ENCODE data around the gene KCNMA1. TPM values are rescaled to one million over a fixed set of nuclear protein-coding genes. Genes with fewer than 3 reads are reported as not detected.

Gene KCNMA1
- total RNA-seq, 1 experiment from 2014 or later = 0.45 TPM

DNA sequence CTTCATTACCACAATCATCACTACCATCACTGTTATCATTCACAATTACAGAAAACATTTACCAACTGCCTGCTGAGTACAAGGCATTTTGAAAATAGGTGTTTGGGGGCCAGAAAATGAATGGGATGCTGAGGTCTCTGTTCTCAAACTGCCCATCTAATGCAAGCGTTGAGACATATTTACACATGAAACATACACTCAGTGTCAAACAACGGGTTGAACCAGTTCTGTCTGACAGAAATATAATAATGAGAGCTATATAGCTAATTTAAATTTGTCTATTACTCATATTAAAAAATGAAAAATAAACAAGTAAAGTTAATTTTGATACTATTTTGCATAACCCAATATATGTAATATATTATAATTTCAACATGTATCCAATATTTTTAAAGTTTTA is 303.1 kb downstream of the KCNMA1 start:
- Mint-ChIP-seq H3K4me1 (ENCODE audit: low read depth, unreplicated experiment) (peaks cover 8% of the 10 kb centered on the region), H3K9me3 (ENCODE audit: low read depth, unreplicated experiment) (no peaks in the 10 kb centered on the region), H3K4me3 (ENCODE audit: low read depth, unreplicated experiment) (no peak overlapping the region), H3K27me3 (ENCODE audit: unreplicated experiment) (peaks cover 19% of the 10 kb centered on the region), H3K27ac (ENCODE audit: unreplicated experiment) (no peak overlapping the region), H3K36me3 (ENCODE audit: insufficient read depth, unreplicated experiment) (no peaks in the 10 kb centered on the region)
- intact Hi-C loops (cut with micrococcal nuclease; ENCODE audit: unreplicated experiment) = no loop called here
- CTCF ChIA-PET = interaction anchor here (0.5 kb wide), 1 partner anchor 1338 kb away, joined by 5 read pairs; no protein-coding TSS in a partner anchor
- no peak for DNase-seq
- BruUV-seq (replicated peaks) = no TSS peak
- TF ChIP-seq, protein P1, sequence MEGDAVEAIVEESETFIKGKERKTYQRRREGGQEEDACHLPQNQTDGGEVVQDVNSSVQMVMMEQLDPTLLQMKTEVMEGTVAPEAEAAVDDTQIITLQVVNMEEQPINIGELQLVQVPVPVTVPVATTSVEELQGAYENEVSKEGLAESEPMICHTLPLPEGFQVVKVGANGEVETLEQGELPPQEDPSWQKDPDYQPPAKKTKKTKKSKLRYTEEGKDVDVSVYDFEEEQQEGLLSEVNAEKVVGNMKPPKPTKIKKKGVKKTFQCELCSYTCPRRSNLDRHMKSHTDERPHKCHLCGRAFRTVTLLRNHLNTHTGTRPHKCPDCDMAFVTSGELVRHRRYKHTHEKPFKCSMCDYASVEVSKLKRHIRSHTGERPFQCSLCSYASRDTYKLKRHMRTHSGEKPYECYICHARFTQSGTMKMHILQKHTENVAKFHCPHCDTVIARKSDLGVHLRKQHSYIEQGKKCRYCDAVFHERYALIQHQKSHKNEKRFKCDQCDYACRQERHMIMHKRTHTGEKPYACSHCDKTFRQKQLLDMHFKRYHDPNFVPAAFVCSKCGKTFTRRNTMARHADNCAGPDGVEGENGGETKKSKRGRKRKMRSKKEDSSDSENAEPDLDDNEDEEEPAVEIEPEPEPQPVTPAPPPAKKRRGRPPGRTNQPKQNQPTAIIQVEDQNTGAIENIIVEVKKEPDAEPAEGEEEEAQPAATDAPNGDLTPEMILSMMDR (IDR thresholded peaks at IDR 0.05; ENCODE audit: unreplicated experiment) = no peak

DNA sequence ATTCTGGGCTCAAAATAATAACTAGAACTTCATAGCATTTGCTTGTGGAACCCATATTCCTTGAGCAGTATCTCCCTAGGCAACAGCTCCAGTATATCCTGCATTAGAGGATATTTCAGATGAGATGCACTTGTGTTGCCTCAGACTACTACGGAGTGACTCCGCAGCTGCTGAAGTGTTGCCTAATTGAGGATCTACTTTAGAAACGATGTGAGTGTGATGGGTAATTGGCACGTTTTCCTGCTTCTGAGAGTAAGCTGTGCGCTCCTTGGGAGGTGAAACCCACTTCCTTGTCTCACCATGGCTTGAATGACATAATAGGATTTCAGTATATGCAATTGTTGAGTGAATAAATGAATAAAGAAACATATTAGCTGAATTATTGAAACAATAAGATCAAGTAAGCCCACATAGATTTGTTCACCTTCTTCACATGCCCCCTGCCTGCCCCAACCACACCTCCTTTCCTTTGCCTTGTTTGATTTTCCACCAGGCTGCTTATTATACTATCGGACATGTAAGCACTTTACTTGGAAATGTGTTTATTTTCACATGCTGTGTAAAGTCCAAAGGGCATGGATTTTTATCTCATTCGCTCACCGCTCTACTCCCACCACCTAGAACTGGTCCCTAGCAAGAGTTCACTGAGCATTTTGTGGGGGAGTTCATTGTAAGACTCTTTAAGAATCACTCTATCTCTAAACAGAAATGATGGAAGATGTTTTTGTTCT is 303.8 kb downstream of the KCNMA1 start:
- H3K4me1 Mint-ChIP-seq (ENCODE audit: low read depth, unreplicated experiment) = peaks cover 8% of the 10 kb centered on the region

DNA sequence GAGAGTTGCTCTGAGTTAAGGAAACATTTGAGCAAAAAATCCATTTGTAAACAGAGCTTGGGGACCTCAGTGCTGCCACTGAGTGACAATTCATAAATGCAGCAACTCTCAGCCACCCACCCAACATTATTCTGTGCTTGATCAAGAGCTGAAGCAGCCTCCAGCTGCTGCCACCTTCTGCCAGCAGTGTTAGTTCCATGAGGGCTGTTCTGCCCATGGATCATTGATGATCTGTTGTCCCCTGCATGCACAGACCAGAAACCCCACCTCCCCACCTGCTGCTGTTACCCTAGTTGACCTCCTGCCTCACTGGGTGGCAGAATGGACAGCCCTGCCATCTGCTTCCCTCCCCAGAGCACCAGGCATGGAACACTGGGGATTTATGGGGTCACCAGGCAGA is 305.4 kb downstream of the KCNMA1 start:
- no peak for DNase-seq
- H3K27ac Mint-ChIP-seq (ENCODE audit: unreplicated experiment) = no peak overlapping the region
- BruUV-seq (replicated peaks) = no TSS peak
- H3K4me1 Mint-ChIP-seq (ENCODE audit: low read depth, unreplicated experiment) = peaks cover 8% of the 10 kb centered on the region
- CTCF ChIA-PET = no interaction called here
- H3K9me3 Mint-ChIP-seq (ENCODE audit: low read depth, unreplicated experiment) = no peaks in the 10 kb centered on the region
- no peaks in the 10 kb centered on the region for H3K27me3 Mint-ChIP-seq (ENCODE audit: unreplicated experiment)
- intact Hi-C loops (cut with micrococcal nuclease; ENCODE audit: unreplicated experiment) = loop anchor here (2.0 kb wide), 1 partner anchor 33 kb away; no protein-coding TSS in a partner anchor
- H3K36me3 Mint-ChIP-seq (ENCODE audit: insufficient read depth, unreplicated experiment) = no peaks in the 10 kb centered on the region
- TF ChIP-seq, protein P1 (IDR thresholded peaks at IDR 0.05; ENCODE audit: unreplicated experiment) = no peak
- H3K4me3 Mint-ChIP-seq (ENCODE audit: low read depth, unreplicated experiment) = no peak overlapping the region

More for the DNA sequence above, 303.8 kb downstream of the KCNMA1 start:
- H3K36me3 Mint-ChIP-seq (ENCODE audit: insufficient read depth, unreplicated experiment) = no peaks in the 10 kb centered on the region
- H3K9me3 Mint-ChIP-seq (ENCODE audit: low read depth, unreplicated experiment) = no peaks in the 10 kb centered on the region
- BruUV-seq (replicated peaks) = no TSS peak
- TF ChIP-seq, protein P1 (IDR thresholded peaks at IDR 0.05; ENCODE audit: unreplicated experiment) = no peak
- CTCF ChIA-PET = interaction anchor here (0.6 kb wide), 1 partner anchor 1433 kb away, joined by 3 read pairs; no protein-coding TSS in a partner anchor
- no peak overlapping the region for H3K27ac Mint-ChIP-seq (ENCODE audit: unreplicated experiment)
- no peak overlapping the region for H3K4me3 Mint-ChIP-seq (ENCODE audit: low read depth, unreplicated experiment)
- intact Hi-C loops (cut with micrococcal nuclease; ENCODE audit: unreplicated experiment) = loop anchor here (2.0 kb wide), 1 partner anchor 31 kb away; no protein-coding TSS in a partner anchor
- DNase-seq = peak; percentile 6
- H3K27me3 Mint-ChIP-seq (ENCODE audit: unreplicated experiment) = peaks cover 12% of the 10 kb centered on the region

DNA sequence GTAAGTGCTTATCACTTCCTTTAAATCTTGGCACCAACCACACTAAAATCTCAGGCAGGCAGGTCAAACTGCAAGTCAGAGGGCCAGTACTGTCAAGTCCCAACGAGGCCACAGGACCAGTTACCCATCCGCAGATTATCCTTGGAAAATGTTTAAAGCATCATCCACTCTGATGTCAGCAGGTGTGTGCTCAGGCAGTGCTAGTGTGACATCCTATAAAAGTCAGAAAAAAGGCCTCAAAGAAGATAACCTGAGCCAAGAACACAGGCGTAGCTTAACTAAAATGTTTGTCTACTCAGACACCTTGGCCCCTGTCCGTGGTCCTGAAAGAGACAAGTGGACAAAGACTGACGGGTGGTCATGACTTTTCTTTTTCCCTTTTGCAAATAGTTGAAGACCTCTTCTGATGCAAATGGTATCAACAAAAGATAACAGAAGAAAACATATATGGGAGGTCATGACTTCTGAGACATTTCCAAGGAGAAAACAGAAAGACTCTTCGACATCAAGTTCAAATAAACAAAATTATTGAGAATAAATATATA is 309.3 kb downstream of the KCNMA1 start:
- DNase-seq = peak; percentile 72
- CTCF ChIA-PET = no interaction called here
- H3K4me1 Mint-ChIP-seq (ENCODE audit: low read depth, unreplicated experiment) = peaks cover 6% of the 10 kb centered on the region

More for the DNA sequence above, 309.3 kb downstream of the KCNMA1 start:
- TF ChIP-seq, protein P1 (IDR thresholded peaks at IDR 0.05; ENCODE audit: unreplicated experiment) = no peak
- H3K36me3 Mint-ChIP-seq (ENCODE audit: insufficient read depth, unreplicated experiment) = no peaks in the 10 kb centered on the region
- H3K27ac Mint-ChIP-seq (ENCODE audit: unreplicated experiment) = no peak overlapping the region
- intact Hi-C loops (cut with micrococcal nuclease; ENCODE audit: unreplicated experiment) = no loop called here
- H3K27me3 Mint-ChIP-seq (ENCODE audit: unreplicated experiment) = peaks cover 35% of the 10 kb centered on the region
- BruUV-seq (replicated peaks) = no TSS peak
- H3K9me3 Mint-ChIP-seq (ENCODE audit: low read depth, unreplicated experiment) = no peaks in the 10 kb centered on the region
- H3K4me3 Mint-ChIP-seq (ENCODE audit: low read depth, unreplicated experiment) = no peak overlapping the region
